ENCODE measurements around the gene EGFR.

DNA sequence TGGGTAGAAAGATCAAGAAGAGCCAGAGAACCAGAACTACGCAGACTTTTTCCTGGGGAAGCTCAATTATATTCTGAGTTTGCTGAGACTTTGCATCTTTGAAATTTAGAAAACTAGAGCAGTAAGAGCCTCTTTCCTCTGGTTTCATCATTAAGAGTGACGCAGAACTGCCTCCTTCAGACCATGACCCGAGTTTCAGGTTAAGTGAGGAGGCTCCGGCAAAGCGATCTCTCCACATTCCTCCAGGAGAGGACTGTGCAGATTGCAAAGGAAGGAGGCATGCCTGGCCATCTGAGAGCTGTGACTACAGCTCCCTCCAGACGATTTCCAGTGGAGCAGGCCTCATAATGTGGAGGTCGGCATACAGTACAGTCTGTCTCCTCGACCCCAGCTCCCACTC lies 230.5 kb downstream of the EGFR start:
- TF ChIP-seq, protein P1, sequence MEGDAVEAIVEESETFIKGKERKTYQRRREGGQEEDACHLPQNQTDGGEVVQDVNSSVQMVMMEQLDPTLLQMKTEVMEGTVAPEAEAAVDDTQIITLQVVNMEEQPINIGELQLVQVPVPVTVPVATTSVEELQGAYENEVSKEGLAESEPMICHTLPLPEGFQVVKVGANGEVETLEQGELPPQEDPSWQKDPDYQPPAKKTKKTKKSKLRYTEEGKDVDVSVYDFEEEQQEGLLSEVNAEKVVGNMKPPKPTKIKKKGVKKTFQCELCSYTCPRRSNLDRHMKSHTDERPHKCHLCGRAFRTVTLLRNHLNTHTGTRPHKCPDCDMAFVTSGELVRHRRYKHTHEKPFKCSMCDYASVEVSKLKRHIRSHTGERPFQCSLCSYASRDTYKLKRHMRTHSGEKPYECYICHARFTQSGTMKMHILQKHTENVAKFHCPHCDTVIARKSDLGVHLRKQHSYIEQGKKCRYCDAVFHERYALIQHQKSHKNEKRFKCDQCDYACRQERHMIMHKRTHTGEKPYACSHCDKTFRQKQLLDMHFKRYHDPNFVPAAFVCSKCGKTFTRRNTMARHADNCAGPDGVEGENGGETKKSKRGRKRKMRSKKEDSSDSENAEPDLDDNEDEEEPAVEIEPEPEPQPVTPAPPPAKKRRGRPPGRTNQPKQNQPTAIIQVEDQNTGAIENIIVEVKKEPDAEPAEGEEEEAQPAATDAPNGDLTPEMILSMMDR (IDR thresholded peaks at IDR 0.05) = no peak
- no peak for TF ChIP-seq POLR2A (IDR thresholded peaks at IDR 0.05)
- no peak for TF ChIP-seq EP300 (IDR thresholded peaks at IDR 0.05)

Measured in sigmoid colon (tissue), 4 donors.